Retinal pigment epithelial cell (primary cell): ENCODE data around the gene GRM1.
"Not testable (repeated sequence)": the region's sequence is repeated elsewhere in the genome, so short reads cannot be mapped to it uniquely, and the experiment has no call there.

Experiments
- DNase-seq: peaks from one replicate; pipeline ENCODE4 v3.0.0-alpha.2; 2010; ENCODE audit warnings: low read depth
- H3K4me3 ChIP-seq: 2 replicates; pipeline ENCODE4 v1.5.1; 2011; ENCODE audit warnings: mild to moderate bottlenecking, low read length, control low read depth, moderate library complexity
- TF ChIP-seq, protein P1 (sequence below): conservative IDR thresholded peaks from 2 replicates; pipeline ENCODE4 v1.5.1; 2011; ENCODE audit warnings: low read depth, low read length, control low read depth, inconsistent platforms

Gene GRM1

DNA sequence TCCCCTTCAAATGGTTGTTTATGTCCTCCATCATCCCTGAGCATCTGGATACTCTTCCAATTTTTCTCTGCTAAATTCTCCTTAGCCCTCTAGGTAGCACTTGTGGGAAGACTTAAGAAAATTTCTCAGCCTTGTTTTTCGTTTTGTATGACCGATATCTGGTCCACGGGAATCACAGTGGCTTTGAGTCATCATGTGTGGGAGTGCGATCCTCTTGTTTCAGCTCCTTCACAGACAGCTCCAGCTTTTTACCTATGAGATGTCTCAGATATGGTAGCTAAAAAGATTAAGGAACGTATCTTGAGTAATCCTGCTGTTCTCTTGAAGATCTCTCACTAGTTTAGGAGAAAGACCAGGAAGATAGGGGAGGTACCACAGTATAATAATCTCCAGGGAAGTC lies 196.1 kb downstream of the GRM1 start:
- no peak overlapping the region for H3K4me3 ChIP-seq
- no peak for DNase-seq
- TF ChIP-seq, protein P1, sequence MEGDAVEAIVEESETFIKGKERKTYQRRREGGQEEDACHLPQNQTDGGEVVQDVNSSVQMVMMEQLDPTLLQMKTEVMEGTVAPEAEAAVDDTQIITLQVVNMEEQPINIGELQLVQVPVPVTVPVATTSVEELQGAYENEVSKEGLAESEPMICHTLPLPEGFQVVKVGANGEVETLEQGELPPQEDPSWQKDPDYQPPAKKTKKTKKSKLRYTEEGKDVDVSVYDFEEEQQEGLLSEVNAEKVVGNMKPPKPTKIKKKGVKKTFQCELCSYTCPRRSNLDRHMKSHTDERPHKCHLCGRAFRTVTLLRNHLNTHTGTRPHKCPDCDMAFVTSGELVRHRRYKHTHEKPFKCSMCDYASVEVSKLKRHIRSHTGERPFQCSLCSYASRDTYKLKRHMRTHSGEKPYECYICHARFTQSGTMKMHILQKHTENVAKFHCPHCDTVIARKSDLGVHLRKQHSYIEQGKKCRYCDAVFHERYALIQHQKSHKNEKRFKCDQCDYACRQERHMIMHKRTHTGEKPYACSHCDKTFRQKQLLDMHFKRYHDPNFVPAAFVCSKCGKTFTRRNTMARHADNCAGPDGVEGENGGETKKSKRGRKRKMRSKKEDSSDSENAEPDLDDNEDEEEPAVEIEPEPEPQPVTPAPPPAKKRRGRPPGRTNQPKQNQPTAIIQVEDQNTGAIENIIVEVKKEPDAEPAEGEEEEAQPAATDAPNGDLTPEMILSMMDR, result no peak

DNA sequence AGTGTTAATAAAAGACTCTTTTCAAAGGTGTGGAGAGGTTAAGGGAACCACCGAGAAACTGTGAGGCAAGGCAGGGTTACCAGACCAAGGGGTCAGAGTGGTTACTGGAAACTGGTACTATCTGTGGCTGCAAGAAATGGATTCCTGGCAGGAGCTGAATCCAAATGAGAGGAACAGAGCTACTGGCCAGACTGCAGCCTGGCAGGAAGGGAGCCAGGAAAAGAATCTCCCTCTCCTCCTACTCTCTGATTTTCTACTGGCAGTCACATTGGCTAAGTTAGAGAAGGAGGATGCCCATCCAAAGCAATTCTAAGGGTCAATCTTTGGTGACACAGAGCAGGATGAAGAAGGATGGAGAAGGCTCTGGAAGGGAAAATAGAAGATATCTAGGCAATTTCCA lies 211.5 kb downstream of the GRM1 start:
- TF ChIP-seq, protein P1, result no peak
- H3K4me3 ChIP-seq, result no peak overlapping the region
- no peak for DNase-seq

DNA sequence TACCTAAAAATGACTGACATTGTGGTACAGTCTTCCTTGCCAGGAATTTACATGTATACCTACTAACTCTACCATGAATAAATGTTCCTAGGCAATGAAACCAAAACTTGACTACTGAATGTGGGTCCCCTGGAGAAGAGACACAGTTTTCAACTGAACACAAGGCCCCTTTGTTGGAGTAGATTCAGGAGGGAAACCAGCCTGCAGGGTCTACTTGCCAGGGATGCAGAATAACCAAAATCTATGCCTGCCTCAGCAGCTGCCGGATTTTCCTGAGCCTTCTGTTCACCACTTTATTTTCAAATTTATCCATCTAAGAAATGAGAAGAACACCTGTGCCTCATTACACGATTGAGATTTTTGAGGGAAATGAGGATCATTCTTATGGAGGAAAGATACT lies 211.9 kb downstream of the GRM1 start:
- TF ChIP-seq, protein P1, result no peak
- DNase-seq, result no peak
- H3K4me3 ChIP-seq, result no peak overlapping the region

DNA sequence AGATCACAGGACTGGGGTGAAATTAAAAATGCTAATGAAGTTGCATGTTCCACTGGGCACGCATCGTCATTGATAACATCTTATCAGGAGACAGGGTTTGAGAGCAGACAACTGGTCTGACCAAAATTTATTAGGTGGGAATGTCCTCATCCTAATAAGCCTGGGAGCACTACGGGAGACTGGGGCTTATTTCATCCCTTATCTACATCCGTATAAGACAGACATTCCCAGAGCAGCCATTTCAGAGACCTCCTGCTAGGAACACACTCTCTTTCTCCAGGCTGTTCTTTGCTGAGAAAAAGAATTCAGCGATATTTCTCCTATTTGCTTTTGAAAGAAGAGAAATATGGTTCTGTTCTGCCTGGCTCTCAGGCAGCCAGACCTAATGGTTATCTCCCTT lies 214.8 kb downstream of the GRM1 start:
- H3K4me3 ChIP-seq, DNase-seq: not testable (repeated sequence)

DNA sequence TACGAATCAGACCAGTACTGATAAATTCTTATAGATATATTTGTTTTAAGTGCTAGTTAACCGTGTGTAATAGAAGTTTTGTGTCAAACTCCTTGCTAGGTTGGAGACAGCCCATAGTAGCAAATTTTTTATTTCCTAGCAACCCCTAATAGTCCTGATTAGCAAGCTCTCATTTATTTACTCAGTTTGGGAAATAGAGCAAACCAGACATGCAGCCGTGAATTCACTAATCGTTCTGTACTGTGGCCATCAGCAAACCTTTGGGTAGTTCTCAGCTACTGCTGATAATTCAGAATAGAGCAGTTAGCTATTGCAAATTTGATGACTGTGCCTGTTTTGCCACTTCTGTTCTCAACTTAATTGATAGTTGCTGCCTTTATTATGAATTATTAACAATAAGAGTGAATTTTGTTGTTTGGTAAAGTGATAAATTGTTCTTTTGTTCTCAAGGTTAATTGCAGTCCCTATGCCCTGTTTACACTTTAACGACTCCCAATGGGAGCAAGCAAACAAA lies 215.8 kb downstream of the GRM1 start:
- H3K4me3 ChIP-seq, result no peak overlapping the region
- TF ChIP-seq, protein P1, result no peak
- no peak for DNase-seq

DNA sequence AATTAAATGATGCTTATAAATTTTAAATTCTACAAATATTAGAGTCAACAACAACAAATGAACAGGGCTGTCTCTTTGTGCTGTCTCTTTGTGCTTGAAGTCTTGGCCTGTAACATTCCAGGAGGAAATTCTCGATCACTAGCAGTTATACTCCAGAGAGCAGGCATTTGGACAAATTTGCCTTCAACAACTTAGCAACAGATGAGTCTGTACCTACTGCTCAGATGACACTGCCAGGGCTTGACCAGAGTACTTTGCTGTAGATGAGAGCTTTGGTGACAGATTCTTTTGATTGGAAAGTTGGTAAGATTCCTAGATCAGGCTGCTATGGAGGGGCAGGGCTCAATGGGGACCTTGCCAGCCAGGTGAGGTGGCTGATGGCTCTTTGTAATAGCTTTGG lies 217.2 kb downstream of the GRM1 start:
- TF ChIP-seq, protein P1, result no peak
- DNase-seq, result no peak
- H3K4me3 ChIP-seq, result no peak overlapping the region

DNA sequence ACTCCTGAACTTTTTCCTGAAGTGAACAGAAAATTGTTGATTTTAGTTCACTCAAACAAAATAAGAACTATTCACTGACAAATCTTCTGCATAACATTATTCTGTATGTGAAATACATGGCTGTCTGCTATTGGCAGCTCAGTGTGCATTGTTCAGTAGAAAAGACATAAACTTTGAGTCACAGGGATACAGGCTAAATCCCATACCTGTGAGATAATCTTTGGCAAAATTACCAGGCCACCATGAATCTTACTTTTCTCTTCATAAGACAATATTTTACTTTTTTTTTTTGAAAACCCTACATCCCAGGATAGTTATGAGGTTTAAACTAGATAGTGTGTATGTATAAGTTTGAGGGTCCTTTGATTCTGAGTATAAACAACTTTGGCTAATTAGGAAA lies 224.8 kb downstream of the GRM1 start:
- no peak overlapping the region for H3K4me3 ChIP-seq
- TF ChIP-seq, protein P1, result no peak
- DNase-seq, result no peak

DNA sequence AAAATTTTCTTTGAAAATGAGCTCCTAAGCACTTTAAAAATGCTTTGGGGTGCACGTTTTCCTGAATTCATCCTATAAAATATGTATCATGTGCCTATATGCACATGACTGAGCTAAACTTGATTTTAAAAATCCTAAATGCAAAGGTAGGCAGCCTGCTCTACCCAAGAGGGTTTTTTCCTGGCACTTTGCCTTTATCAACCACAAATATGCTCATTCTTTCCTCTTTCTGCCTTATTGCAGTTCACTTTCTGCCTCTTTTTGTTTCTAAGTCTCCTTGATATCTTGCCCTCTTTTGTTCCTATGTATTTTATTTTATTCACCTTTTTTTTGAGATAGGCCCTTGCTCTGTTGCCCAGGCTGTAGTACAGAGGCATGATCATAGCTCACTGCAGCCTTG lies 229.3 kb downstream of the GRM1 start:
- DNase-seq, result no peak
- H3K4me3 ChIP-seq, result no peak overlapping the region
- TF ChIP-seq, protein P1, result no peak
